HG02678 (cell line): ENCODE data around the gene ASGR2.
"Not testable (repeated sequence)": the region's sequence is repeated elsewhere in the genome, so short reads cannot be mapped to it uniquely, and the experiment has no call there.

Source experiments
- ATAC-seq: cut with Tn5 transposase; IDR thresholded peaks from one replicate; pipeline ENCODE4 v1.9.1; 2021; ENCODE audit warnings: mild to moderate bottlenecking, moderate library complexity; ENCODE audit not compliant: unreplicated experiment

The ASGR2 gene

DNA sequence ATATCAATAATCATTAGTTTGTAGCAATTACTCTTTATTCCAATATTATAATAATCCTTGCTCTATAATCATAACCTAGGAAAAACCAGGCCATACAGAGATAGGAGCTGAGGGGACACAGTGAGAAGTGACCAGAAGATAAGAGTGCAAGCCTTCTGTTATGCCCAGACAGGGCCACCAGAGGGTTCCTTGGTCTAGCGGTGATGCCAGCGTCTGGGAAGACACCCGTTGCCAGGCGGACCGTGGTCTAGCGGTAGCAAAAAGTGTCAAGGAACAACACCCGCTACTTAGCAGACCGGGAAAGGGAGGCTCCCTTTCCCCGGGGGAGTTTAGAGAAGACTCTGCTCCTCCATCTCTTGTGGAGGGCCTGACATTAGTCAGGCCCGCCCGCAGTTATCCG lies 11.8 kb upstream of the ASGR2 start:
- not testable (repeated sequence) for ATAC-seq

GRCh38 chr17:7124923-7125322 lies 10.3 kb upstream of the ASGR2 start:
- ATAC-seq: no peak

GRCh38 chr17:7123844-7124243 lies 9.2 kb upstream of the ASGR2 start:
- no peak for ATAC-seq

GRCh38 chr17:7122381-7122780 lies 7.8 kb upstream of the ASGR2 start:
- no peak for ATAC-seq

- ATAC-seq: not testable (repeated sequence)
These were observed 6.0 kb upstream of the ASGR2 start for GRCh38 chr17:7120635-7121034.

GRCh38 chr17:7120123-7120522 lies 5.5 kb upstream of the ASGR2 start:
- no peak for ATAC-seq

DNA sequence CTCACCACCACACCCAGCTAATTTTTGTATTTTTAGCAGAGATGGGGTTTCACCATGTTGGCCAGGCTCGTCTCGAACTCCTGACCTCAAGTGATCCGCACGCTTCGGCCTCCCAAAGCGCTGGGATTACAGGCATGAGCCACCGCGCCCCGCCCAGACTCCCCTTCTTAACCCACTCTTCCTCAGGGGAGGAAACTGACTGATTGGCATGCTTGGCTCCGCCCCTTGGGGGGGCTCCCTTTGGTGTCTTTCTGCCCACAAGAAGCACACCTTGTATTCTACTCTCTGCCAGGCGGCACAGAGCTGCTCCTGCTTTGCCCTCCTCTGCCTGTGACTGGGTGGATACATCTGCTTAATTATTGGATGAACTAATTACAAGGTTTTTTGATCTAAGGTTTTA lies 4.7 kb upstream of the ASGR2 start:
- no peak for ATAC-seq

DNA sequence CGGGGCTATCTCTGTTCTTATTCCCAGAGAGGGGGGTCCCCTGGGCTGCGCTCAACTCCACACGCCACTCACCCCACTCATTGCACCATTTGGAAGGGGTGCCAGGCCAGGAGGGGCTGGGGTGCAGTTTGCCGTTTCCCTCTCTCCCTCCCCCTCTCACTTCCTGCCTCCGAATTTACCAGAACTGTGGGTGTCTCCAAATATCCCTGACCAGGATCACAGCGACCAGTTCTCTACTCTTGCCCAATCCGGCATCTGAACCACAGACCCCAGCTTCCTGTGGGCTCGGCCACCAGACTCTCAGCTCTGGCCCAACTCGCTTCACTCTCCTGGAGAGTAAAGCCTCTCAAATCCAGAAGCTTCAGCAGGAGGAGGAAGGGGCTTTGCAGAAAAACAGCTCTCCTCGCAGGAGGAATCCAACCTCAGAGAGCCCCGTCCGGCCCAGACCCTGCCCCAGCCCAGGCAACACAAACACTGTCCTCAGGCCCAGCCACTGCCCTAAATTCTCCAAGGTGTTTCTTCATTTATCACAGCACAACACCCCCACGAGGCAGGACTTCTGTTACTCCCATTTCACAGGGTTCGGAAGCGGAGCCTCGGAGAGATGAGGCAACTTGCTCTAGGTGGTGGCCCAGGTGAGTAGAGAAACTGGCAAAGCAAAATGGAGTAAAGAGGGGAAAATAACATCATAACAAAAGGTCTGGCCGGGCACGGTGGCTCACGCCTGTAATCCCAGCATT lies 423 bp upstream of the ASGR2 start:
- ATAC-seq: no peak

GRCh38 chr17:7113273-7114071 lies 1.1 kb downstream of the ASGR2 start:
- no peak for ATAC-seq

DNA sequence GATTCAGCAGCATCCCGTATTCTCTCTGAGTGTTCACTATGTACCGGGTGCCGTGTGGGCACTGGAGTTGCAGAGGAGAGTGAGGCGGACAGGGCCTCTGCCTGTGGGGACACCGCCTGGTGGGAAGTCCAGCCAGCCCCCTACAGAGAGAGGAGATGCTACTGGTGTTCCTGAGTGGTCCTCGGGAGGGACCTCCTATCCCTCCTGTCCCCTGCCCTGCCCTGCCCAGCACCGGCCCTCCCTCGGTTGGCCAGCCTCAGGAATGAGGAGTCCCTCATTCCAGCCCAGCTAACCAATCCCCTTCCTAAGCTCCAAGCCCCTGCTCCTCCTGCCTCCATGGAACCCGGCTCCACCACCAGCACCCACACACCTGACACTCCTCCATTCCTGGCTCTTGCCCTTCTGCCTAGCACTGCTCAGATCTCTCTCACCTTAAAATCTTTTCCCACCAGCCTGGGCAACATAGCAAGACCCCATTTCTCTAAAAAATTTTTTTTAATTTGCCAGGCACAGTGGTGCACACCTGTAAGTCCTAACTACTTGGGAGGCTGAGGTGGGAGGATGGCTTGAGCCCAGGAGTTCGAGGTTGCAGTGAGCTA lies 2.0 kb downstream of the ASGR2 start:
- no peak for ATAC-seq

GRCh38 chr17:7111784-7112509 lies 2.7 kb downstream of the ASGR2 start:
- ATAC-seq: no peak

DNA sequence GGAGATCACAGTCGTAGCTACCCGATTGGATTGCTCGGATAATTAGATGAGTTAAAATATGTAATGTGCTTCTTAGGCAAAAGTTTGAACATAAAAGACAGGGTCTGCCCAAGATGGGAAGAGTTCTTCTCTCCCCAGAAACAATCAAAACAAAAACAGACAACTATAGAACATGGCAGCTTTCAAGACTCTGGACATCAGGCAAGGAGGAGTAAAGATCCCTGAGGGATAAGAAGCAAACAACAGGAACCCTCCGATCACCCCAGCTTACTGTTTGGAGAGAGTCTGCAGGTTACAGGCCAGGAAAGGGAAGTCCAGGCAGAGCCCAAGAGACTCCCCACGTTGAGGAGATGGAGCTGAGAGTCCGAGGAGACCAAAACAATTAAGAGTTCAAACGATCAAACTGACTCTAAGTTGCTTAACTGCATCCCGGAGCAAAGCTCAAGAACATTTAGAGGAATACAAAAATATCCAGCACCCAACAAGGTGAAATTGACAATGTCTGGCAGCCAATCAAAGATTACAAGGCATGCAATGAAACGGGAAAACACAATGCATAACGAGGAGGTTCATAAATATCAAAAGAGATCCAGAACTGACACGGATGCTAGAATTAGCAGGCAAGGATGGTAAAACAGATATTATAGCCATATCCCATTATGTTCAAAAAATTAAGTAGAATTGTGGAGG lies 3.9 kb downstream of the ASGR2 start:
- ATAC-seq: no peak

DNA sequence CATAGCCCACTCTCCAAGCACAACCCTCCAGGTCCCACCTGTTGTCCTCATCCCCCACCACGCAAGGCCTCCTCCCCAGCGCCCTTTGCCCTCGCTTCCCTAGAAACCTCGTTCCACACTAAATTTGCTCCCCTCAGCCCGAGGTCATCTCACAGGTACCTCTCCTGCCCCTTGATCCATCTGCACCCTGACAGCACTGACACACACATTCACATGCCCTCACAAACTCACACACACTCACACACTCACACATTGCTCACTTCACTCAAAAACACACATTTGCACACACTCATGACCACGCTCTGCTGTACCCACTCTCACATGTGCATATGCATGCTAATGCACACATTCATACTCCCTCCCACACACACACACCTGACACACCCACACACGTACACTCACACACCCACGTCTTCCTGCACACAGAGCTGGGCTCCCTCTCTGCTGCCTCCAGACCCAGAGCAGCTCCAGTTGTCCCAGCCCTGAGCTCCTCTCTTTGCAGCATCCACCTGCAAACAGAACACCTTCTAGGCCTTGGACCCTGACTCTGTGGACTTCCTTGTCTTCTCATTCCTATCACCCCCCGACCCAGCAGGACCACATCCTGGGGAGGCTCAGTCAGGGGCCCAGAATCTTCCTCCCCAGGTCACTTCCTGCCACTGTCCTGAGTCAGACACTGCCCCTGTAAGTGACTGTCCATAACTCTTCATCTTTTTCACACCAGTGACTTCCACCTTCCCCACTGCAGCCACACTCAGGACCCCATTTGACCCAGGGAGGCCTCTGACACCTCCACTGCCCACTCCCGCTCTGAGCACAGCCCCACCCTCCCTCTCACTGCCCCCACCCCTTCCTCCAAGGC lies 4.9 kb downstream of the ASGR2 start:
- ATAC-seq: no peak

DNA sequence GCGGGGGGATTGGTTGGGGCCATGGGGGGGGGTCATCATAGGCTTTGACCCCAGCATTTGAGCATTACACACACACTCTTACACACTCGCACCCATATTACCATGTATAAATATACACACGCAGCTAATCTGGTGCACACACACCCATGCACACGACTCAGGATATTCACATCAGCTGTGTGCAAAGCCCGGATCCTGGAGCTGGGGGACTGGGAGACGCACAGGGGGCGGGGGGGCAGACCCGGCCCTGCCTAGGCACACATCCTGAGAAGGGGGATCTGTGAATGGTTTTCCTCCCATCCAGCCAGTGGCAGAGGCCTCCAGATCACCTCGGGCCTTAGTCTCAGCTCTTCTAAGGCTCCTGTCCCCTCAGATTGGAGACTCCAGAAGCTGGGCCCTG lies 5.6 kb downstream of the ASGR2 start:
- no peak for ATAC-seq

- ATAC-seq: no peak
These were observed 6.1 kb downstream of the ASGR2 start for GRCh38 chr17:7108560-7108925.

- ATAC-seq: no peak
These were observed 6.6 kb downstream of the ASGR2 start for GRCh38 chr17:7107795-7108559.

- ATAC-seq: no peak
These were observed 7.4 kb downstream of the ASGR2 start for GRCh38 chr17:7107012-7107754.

GRCh38 chr17:7102421-7102820 lies 12.2 kb downstream of the ASGR2 start:
- ATAC-seq: no peak
